ENCODE results near the gene PIP5K1C. TPM values are rescaled to one million over a fixed set of nuclear protein-coding genes. Genes with fewer than 3 reads are reported as not detected.
"Not testable (repeated sequence)": the region's sequence is repeated elsewhere in the genome, so short reads cannot be mapped to it uniquely, and the experiment has no call there.

The PIP5K1C gene
- total RNA-seq, 1 experiment from 2014 or later, result 13.3 TPM

- no TSS peak for BruUV-seq (replicated peaks)
- ChIA-PET CTCF (no interaction called here), POLR2A (no interaction called here)
- DNase-seq (ENCODE audit: unreplicated experiment), result no peak
- no peak for TF ChIP-seq CTCF (IDR thresholded peaks at IDR 0.05; ENCODE audit: unreplicated experiment)
- H3K27me3 Mint-ChIP-seq (ENCODE audit: insufficient read depth, unreplicated experiment), result no peaks in the 10 kb centered on the region
- no peaks in the 10 kb centered on the region for H3K4me1 Mint-ChIP-seq (ENCODE audit: insufficient read depth, unreplicated experiment)
- no peak overlapping the region for H3K27ac Mint-ChIP-seq (ENCODE audit: low read depth, unreplicated experiment)
- intact Hi-C loops (cut with micrococcal nuclease), result no loop called here
- H3K9me3 Mint-ChIP-seq (ENCODE audit: unreplicated experiment), result no peaks in the 10 kb centered on the region
- no peaks in the 10 kb centered on the region for H3K36me3 Mint-ChIP-seq (ENCODE audit: insufficient read depth, unreplicated experiment)
- H3K4me3 Mint-ChIP-seq (ENCODE audit: unreplicated experiment), result no peak overlapping the region
These were observed 31.0 kb downstream of the PIP5K1C start for GRCh38 chr19:3669082-3669946.

DNA sequence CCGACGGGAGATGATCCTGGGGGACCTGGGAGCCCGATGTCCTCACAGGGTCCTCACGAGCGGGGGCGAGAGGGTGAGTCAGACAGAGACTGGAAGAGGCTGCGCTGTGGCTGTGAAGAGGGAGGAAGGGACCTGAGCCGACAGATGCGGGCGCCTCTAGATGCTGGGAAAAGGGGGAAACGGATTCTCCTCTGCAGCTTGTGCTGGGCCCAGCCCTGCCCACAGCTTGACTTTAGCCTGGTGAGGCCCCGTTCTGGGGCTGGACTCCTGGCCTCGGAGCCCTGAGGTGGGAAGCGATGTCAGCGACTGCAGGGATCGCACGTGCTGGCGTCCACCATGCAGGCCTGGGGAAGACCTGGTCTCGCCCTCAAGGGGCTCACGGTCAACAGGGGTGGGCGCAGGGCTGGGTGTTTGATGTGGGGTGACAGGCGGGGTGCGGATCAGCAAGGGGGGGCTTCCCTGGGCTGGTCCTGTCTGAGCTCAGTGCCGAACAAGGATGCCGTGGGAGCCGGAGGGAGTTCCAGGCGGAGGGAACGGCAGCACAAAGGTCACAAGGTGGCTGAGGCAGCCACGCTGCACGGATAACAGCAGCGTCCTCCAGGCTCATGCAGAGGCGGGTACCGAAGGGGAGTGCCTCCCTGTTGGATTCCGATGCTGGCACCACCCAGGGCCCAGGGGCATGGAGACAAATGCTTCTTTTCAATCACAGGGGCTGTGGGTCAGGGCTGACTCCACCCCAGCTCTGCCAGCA lies 31.8 kb downstream of the PIP5K1C start:
- BruUV-seq (replicated peaks), result no TSS peak
- ChIA-PET POLR2A (no interaction called here), CTCF (no interaction called here)
- H3K4me1 Mint-ChIP-seq (ENCODE audit: insufficient read depth, unreplicated experiment), result no peaks in the 10 kb centered on the region
- no peak overlapping the region for H3K27ac Mint-ChIP-seq (ENCODE audit: low read depth, unreplicated experiment)
- H3K4me3 Mint-ChIP-seq (ENCODE audit: unreplicated experiment), result no peak overlapping the region
- no peaks in the 10 kb centered on the region for H3K9me3 Mint-ChIP-seq (ENCODE audit: unreplicated experiment)
- H3K27me3 Mint-ChIP-seq (ENCODE audit: insufficient read depth, unreplicated experiment), result no peaks in the 10 kb centered on the region
- no peak for TF ChIP-seq CTCF (IDR thresholded peaks at IDR 0.05; ENCODE audit: unreplicated experiment)
- peaks cover under 1% of the 10 kb centered on the region for H3K36me3 Mint-ChIP-seq (ENCODE audit: insufficient read depth, unreplicated experiment)
- intact Hi-C loops (cut with micrococcal nuclease), result no loop called here
- DNase-seq (ENCODE audit: unreplicated experiment), result no peak

GRCh38 chr19:3667766-3668165 lies 32.5 kb downstream of the PIP5K1C start:
- Mint-ChIP-seq H3K36me3 (ENCODE audit: insufficient read depth, unreplicated experiment) (peaks cover 8% of the 10 kb centered on the region), H3K27me3 (ENCODE audit: insufficient read depth, unreplicated experiment) (no peaks in the 10 kb centered on the region), H3K4me1 (ENCODE audit: insufficient read depth, unreplicated experiment) (no peaks in the 10 kb centered on the region), H3K4me3 (ENCODE audit: unreplicated experiment) (no peak overlapping the region), H3K9me3 (ENCODE audit: unreplicated experiment) (no peaks in the 10 kb centered on the region), H3K27ac (ENCODE audit: low read depth, unreplicated experiment) (no peak overlapping the region)
- ChIA-PET POLR2A (no interaction called here), CTCF (interaction anchor here (0.6 kb wide), 1 partner anchor 103 kb away, joined by 4 read pairs; no protein-coding TSS in a partner anchor)
- intact Hi-C loops (cut with micrococcal nuclease), result loop anchor here (2.0 kb wide), 1 partner anchor 181 kb away; no protein-coding TSS in a partner anchor
- no TSS peak for BruUV-seq (replicated peaks)
- no peak for TF ChIP-seq CTCF (IDR thresholded peaks at IDR 0.05; ENCODE audit: unreplicated experiment)
- DNase-seq (ENCODE audit: unreplicated experiment), result no peak

GRCh38 chr19:3667037-3667638 lies 33.1 kb downstream of the PIP5K1C start:
- ChIA-PET CTCF (interaction anchor here (0.6 to 2.5 kb wide), 4 partner anchors 11 to 702 kb away, joined by 4 to 18 read pairs (median 4); no protein-coding TSS in a partner anchor), POLR2A (no interaction called here)
- TF ChIP-seq CTCF (IDR thresholded peaks at IDR 0.05; ENCODE audit: unreplicated experiment), result no peak
- Mint-ChIP-seq H3K4me3 (ENCODE audit: unreplicated experiment) (no peak overlapping the region), H3K27me3 (ENCODE audit: insufficient read depth, unreplicated experiment) (no peaks in the 10 kb centered on the region), H3K9me3 (ENCODE audit: unreplicated experiment) (no peaks in the 10 kb centered on the region), H3K36me3 (ENCODE audit: insufficient read depth, unreplicated experiment) (peaks cover 9% of the 10 kb centered on the region), H3K4me1 (ENCODE audit: insufficient read depth, unreplicated experiment) (no peaks in the 10 kb centered on the region), H3K27ac (ENCODE audit: low read depth, unreplicated experiment) (no peak overlapping the region)
- intact Hi-C loops (cut with micrococcal nuclease), result loop anchor here (2.0 kb wide), 1 partner anchor 182 kb away; no protein-coding TSS in a partner anchor
- BruUV-seq (replicated peaks), result no TSS peak
- no peak for DNase-seq (ENCODE audit: unreplicated experiment)

DNA sequence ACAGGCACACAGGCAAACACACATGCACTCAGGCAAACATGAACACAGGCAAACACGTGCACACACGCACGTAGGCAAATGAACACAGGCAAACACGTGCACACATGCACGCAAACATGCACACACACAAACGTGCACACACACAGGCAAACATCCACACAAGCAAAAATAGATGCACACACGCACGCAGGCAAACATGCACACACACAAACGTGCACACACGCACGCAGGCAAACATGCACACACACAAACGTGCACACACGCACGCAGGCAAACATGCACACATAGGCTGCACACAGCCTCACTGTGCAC lies 33.8 kb downstream of the PIP5K1C start:
- CTCF ChIA-PET, result interaction anchor here (0.6 to 2.5 kb wide), 10 partner anchors 10 to 1295 kb away, joined by 3 to 18 read pairs (median 4); no protein-coding TSS in a partner anchor
- not testable (repeated sequence) for H3K4me3 Mint-ChIP-seq (ENCODE audit: unreplicated experiment); H3K27me3 Mint-ChIP-seq (ENCODE audit: insufficient read depth, unreplicated experiment); H3K4me1 Mint-ChIP-seq (ENCODE audit: insufficient read depth, unreplicated experiment); BruUV-seq (replicated peaks); H3K27ac Mint-ChIP-seq (ENCODE audit: low read depth, unreplicated experiment); H3K36me3 Mint-ChIP-seq (ENCODE audit: insufficient read depth, unreplicated experiment); DNase-seq (ENCODE audit: unreplicated experiment); H3K9me3 Mint-ChIP-seq (ENCODE audit: unreplicated experiment)
- intact Hi-C loops (cut with micrococcal nuclease), result loop anchor here (2.0 kb wide), 1 partner anchor 182 kb away; no protein-coding TSS in a partner anchor
- POLR2A ChIA-PET, result interaction anchor here (0.6 kb wide), 1 partner anchor 520 kb away, joined by 3 read pairs; no protein-coding TSS in a partner anchor

All from MCF 10A (cell line).